H1 (cell line): ENCODE results near the gene MPP3. TPM values are rescaled to one million over a fixed set of nuclear protein-coding genes. Genes with fewer than 3 reads are reported as not detected.

Experiments
- CTCF ChIA-PET: fragments of 300-600 bp; sonication (Branson Sonifier 250); formaldehyde crosslinking; loops from one replicate; lab custom pipeline; 2021; ENCODE audit not compliant: partially characterized antibody; lab: Charles Lee
- POLR2A ChIA-PET: fragments of 300-600 bp; sonication (Branson Sonifier 250); formaldehyde crosslinking; loops from one replicate; lab custom pipeline; 2021; ENCODE audit warnings: inconsistent platforms; ENCODE audit not compliant: partially characterized antibody; lab: Charles Lee
- DNase-seq, 2 experiments: peaks; one replicate each; pipeline versions ENCODE4 v3.0.0 to v3.0.0-alpha.2; 2010 to 2022; ENCODE audit warnings: low spot score in 2 of 2, low read depth in 1 of 2, mixed read lengths in 1 of 2
- FAIRE-seq: peaks from 2 replicates; lab custom pipeline; 2011; peaks lifted over from hg19 to GRCh38; lab: Jason Lieb, UNC
- H2AFZ ChIP-seq: 2 replicates; pipeline ENCODE4 v1.8.1; 2012; ENCODE audit warnings: low read length, inconsistent platforms
- H2AK5ac ChIP-seq: 2 replicates; pipeline ENCODE4 v1.6.1; 2013; ENCODE audit warnings: low read depth, low read length
- H2BK120ac ChIP-seq: replicated peaks from 2 replicates; pipeline ENCODE3; 2013; ENCODE audit warnings: low read depth, low read length, inconsistent platforms
- H2BK12ac ChIP-seq: 2 replicates; pipeline ENCODE4 v1.6.1; 2013; ENCODE audit warnings: low read depth, low read length
- H2BK15ac ChIP-seq: 2 replicates; pipeline ENCODE4 v1.6.1; 2013; ENCODE audit warnings: low read length
- H2BK20ac ChIP-seq: 2 replicates; pipeline ENCODE4 v1.6.1; 2013; ENCODE audit warnings: low read length
- H2BK5ac ChIP-seq: 2 replicates; pipeline ENCODE4 v1.6.1; 2013; ENCODE audit warnings: low read depth, low read length
- H3K14ac ChIP-seq: 2 replicates; pipeline ENCODE4 v1.6.1; 2013; ENCODE audit warnings: inconsistent platforms; ENCODE audit not compliant: insufficient read length
- H3K18ac ChIP-seq: 2 replicates; pipeline ENCODE4 v1.6.1; 2013; ENCODE audit warnings: low read length; ENCODE audit errors: extremely low read depth
- H3K23ac ChIP-seq: 2 replicates; pipeline ENCODE4 v1.6.1; 2013; ENCODE audit warnings: inconsistent platforms; ENCODE audit not compliant: insufficient read length
- H3K23me2 ChIP-seq: 2 replicates; pipeline ENCODE4 v1.6.1; 2013; ENCODE audit warnings: low read depth, low read length
- H3K27ac ChIP-seq: 2 replicates; pipeline ENCODE4 v1.6.1; 2011; ENCODE audit warnings: low read depth, low read length, inconsistent platforms
- H3K27me3 ChIP-seq, 4 experiments: replicated peaks in 1 of 4; 1 replicate in 1 of 4; 2 replicates in 3 of 4; pipeline versions ENCODE4 v1.6.1 to v1.8.1; 2011 to 2013; ENCODE audit warnings: low read length in 3 of 4, mild to moderate bottlenecking in 3 of 4, inconsistent platforms in 2 of 4, mixed read lengths in 2 of 4, moderate library complexity in 1 of 4; ENCODE audit not compliant: control insufficient read depth in 3 of 4, insufficient read depth in 3 of 4; ENCODE audit errors: extremely low read depth in 1 of 4
- H3K36me3 ChIP-seq, 4 experiments: 2 replicates each; pipeline versions ENCODE4 v1.6.1 to v1.8.1; 2011 to 2013; ENCODE audit warnings: mild to moderate bottlenecking in 4 of 4, low read length in 3 of 4, moderate library complexity in 2 of 4, control low read depth in 1 of 4, inconsistent platforms in 1 of 4; ENCODE audit not compliant: insufficient read depth in 4 of 4, control insufficient read depth in 2 of 4
- H3K4ac ChIP-seq: replicated peaks from 2 replicates; pipeline ENCODE3; 2013; ENCODE audit warnings: low read length, low read depth, mixed read lengths, inconsistent platforms; ENCODE audit not compliant: insufficient read length
- H3K4me1 ChIP-seq, 4 experiments: replicated peaks in 1 of 4; 1 replicate in 1 of 4; 2 replicates in 3 of 4; pipeline versions ENCODE4 v1.6.1 to v1.8.1; 2011 to 2013; ENCODE audit warnings: low read length in 3 of 4, inconsistent platforms in 2 of 4, mixed read lengths in 1 of 4; ENCODE audit not compliant: insufficient read depth in 4 of 4, control insufficient read depth in 3 of 4
- H3K4me2 ChIP-seq, 2 experiments: 2 replicates each; pipeline versions ENCODE4 v1.6.1 to v1.8.1; 2011 to 2013; ENCODE audit warnings: low read depth in 2 of 2, low read length in 2 of 2, control low read depth in 1 of 2, inconsistent platforms in 1 of 2, mild to moderate bottlenecking in 1 of 2; ENCODE audit not compliant: insufficient read depth in 1 of 2
- H3K4me3 ChIP-seq, 4 experiments: fragments of 200-600, 300-600 bp in 1 of 4; sonication (generic), shearing (Covaris generic), sonication (Bioruptor Twin) in 1 of 4; 2 replicates each; pipeline versions ENCODE4 v1.5.1 to v1.8.1; 2011 to 2016; ENCODE audit warnings: low read length in 4 of 4, low read depth in 3 of 4, control low read depth in 2 of 4, inconsistent platforms in 2 of 4, mild to moderate bottlenecking in 2 of 4, mixed read lengths in 1 of 4, moderate library complexity in 1 of 4; ENCODE audit not compliant: insufficient read depth in 2 of 4; ENCODE audit errors: extremely low read depth in 1 of 4
- H3K56ac ChIP-seq: replicated peaks from 2 replicates; pipeline ENCODE3; 2013; ENCODE audit warnings: low read depth, mild to moderate bottlenecking, mixed read lengths, low read length, inconsistent platforms; ENCODE audit not compliant: insufficient read length
- H3K79me1 ChIP-seq: 2 replicates; pipeline ENCODE4 v1.6.1; 2013; ENCODE audit warnings: low read depth, low read length, control low read depth
- H3K79me2 ChIP-seq, 2 experiments: 2 replicates each; pipeline versions ENCODE4 v1.6.1 to v1.8.1; 2012 to 2013; ENCODE audit warnings: low read length in 2 of 2, mild to moderate bottlenecking in 2 of 2, inconsistent platforms in 1 of 2; ENCODE audit not compliant: insufficient read depth in 2 of 2, control insufficient read depth in 1 of 2
- H3K9ac ChIP-seq, 4 experiments: replicated peaks in 1 of 4; 1 replicate in 1 of 4; 2 replicates in 3 of 4; pipeline versions ENCODE4 v1.6.1 to v1.8.1; 2011 to 2013; ENCODE audit warnings: low read depth in 3 of 4, low read length in 3 of 4, control low read depth in 2 of 4, mild to moderate bottlenecking in 2 of 4, moderate library complexity in 2 of 4, inconsistent platforms in 1 of 4; ENCODE audit errors: extremely low read depth in 1 of 4
- H3K9me3 ChIP-seq, 2 experiments: 2 replicates each; pipeline versions ENCODE4 v1.6.1 to v1.8.1; 2012 to 2013; ENCODE audit warnings: mild to moderate bottlenecking in 2 of 2, moderate library complexity in 2 of 2, control low read depth in 1 of 2, inconsistent platforms in 1 of 2, low read depth in 1 of 2, low read length in 1 of 2, mixed read lengths in 1 of 2; ENCODE audit not compliant: insufficient read depth in 2 of 2
- H4K20me1 ChIP-seq, 2 experiments: replicated peaks in 1 of 2; 2 replicates each; pipeline versions ENCODE3 to v1.8.1; 2011 to 2013; ENCODE audit warnings: inconsistent platforms in 2 of 2, low read length in 2 of 2, mild to moderate bottlenecking in 1 of 2; ENCODE audit not compliant: insufficient read depth in 2 of 2, control insufficient read depth in 1 of 2
- H4K5ac ChIP-seq: 2 replicates; pipeline ENCODE4 v1.6.1; 2013; ENCODE audit warnings: low read length, low read depth, mixed read lengths, inconsistent platforms; ENCODE audit not compliant: insufficient read length
- H4K8ac ChIP-seq: 2 replicates; pipeline ENCODE4 v1.8.0; 2013; ENCODE audit warnings: mild to moderate bottlenecking, moderate library complexity, low read length, inconsistent platforms; ENCODE audit not compliant: insufficient read depth; ENCODE audit errors: extremely low read depth
- H4K91ac ChIP-seq: replicated peaks from 2 replicates; pipeline ENCODE3; 2013; ENCODE audit warnings: low read length, mixed read lengths, inconsistent platforms; ENCODE audit not compliant: insufficient read length
- CBX8 ChIP-seq: fragments of 300-800, 300-1000 bp; sonication (generic); IDR thresholded peaks from 2 replicates; pipeline ENCODE4 v1.7.1; 2016; ENCODE audit warnings: low read depth, low read length, borderline replicate concordance
- EP300 ChIP-seq, 2 experiments: IDR thresholded peaks; 1 replicate in 1 of 2; 2 replicates in 1 of 2; pipeline ENCODE4 v1.6.1; 2011 to 2012; ENCODE audit warnings: low read depth in 2 of 2, low read length in 2 of 2, mild to moderate bottlenecking in 2 of 2, borderline replicate concordance in 1 of 2, inconsistent platforms in 1 of 2, moderate library complexity in 1 of 2
- JUND ChIP-seq: IDR thresholded peaks from 2 replicates; pipeline ENCODE4 v1.6.1; 2011; ENCODE audit warnings: mild to moderate bottlenecking, improper control_type of control experiment, low read length
- NRF1 ChIP-seq: IDR thresholded peaks from 2 replicates; pipeline ENCODE4 v1.6.1; 2011; ENCODE audit warnings: mild to moderate bottlenecking, low read depth, low read length, improper control_type of control experiment
- SP2 ChIP-seq: IDR thresholded peaks from 2 replicates; pipeline ENCODE4 v1.6.1; 2012; ENCODE audit warnings: mild to moderate bottlenecking, low read length, inconsistent platforms
- SUZ12 ChIP-seq: fragments of 200-600 bp; sonication (generic); IDR thresholded peaks from 2 replicates; pipeline ENCODE4 v1.6.1; 2012; ENCODE audit warnings: mild to moderate bottlenecking, inconsistent platforms, low read length, moderate library complexity, mixed read lengths
- TCF12 ChIP-seq: IDR thresholded peaks from 2 replicates; pipeline ENCODE4 v1.6.1; 2011; ENCODE audit warnings: low read depth, mild to moderate bottlenecking, low read length
- TEAD4 ChIP-seq: IDR thresholded peaks from 2 replicates; pipeline ENCODE4 v1.6.1; 2012; ENCODE audit warnings: low read depth, low read length, inconsistent platforms, mixed read lengths
- YY1 ChIP-seq: IDR thresholded peaks from 2 replicates; pipeline ENCODE4 v1.6.1; 2011; ENCODE audit warnings: low read depth, mild to moderate bottlenecking, low read length
- WGBS, 2 experiments: shearing (Covaris generic) in 1 of 2; methylation state at CpG; one replicate each; pipeline versions ENCODE4 v1.1.6 to v1.1.7; 2013 to 2015; ENCODE audit warnings: low lambda C conversion rate in 2 of 2, mixed read lengths in 2 of 2, inconsistent platforms in 1 of 2, low coverage in 1 of 2, missing lambda C conversion rate in 1 of 2; ENCODE audit not compliant: insufficient replicate concordance in 2 of 2, insufficient coverage in 1 of 2, insufficient read length in 1 of 2; ENCODE audit errors: extremely low coverage in 1 of 2, missing lambda C conversion rate in 1 of 2; 5-methylcytosine and 5-hydroxymethylcytosine counted together
- polyA plus RNA-seq, 7 experiments: library from polyadenylated mRNA; depleted of rRNA in 3 of 7; stranded (reverse) in 5 of 7; unstranded in 2 of 7; fragments of >200 nt in 5 of 7; fragments of 200-250 nt in 2 of 7; gene quantifications; 1 replicate in 5 of 7; 2 replicates in 1 of 7; 4 replicates in 1 of 7; pipeline versions ENCODE4 v1.2.1 to v1.2.3, GENCODE V29; 2011 to 2013; ENCODE audit warnings: missing spikeins in 2 of 7, mixed read lengths in 2 of 7
- total RNA-seq: library from RNA; stranded (reverse); fragmentation: NEBNext Ultra II Directional; extraction: Animal tissue kit (Norgen Biotek cat#: 25700); gene quantifications from 2 replicates; pipeline ENCODE4 v1.2.1, GENCODE V29; 2021

MPP3 gene
- total and polyA plus RNA-seq, 2 of the 8 experiments (the other 6 are each of a cell fraction or from before 2014, with no cell fraction given) = 3.1 to 6.1 TPM

DNA sequence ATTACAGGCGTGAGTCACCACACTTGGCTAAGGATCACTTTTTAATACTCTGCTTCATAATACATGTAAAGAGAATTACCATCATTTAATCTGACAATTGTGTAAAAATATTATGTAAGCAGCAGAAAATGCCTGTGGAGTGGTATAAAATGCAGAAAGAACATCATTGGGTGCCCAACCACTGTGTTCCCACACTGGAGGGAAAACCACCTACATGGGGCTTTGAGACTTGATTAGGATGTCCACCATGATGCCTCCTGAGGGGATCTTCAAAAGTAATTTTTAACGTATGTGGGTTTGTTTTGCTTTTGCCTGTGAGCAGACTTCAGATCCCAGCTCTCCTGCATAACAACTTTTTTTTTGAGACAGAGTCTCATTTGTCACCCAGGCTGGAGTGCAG lies 33.9 kb downstream of the MPP3 start:
- no peak overlapping the region for H3K27ac ChIP-seq
- H3K9ac ChIP-seq = no peak overlapping the region
- no peak overlapping the region for H3K18ac ChIP-seq
- no peak overlapping the region for H3K56ac ChIP-seq
- H4K91ac ChIP-seq = no peak overlapping the region
- H2AFZ ChIP-seq = no peak overlapping the region
- H3K4me2 ChIP-seq = no peak overlapping the region
- no peak overlapping the region for H4K8ac ChIP-seq
- H3K4me1 ChIP-seq = peaks cover 0 to 10% (median 7%) of the 10 kb centered on the region in 4 experiments; a peak in 5 of 7 replicates
- POLR2A ChIA-PET = interaction anchor here (0.6 to 1.0 kb wide), 2 partner anchors 12 to 165 kb away, joined by 3 to 4 read pairs; no protein-coding TSS in a partner anchor
- H3K79me1 ChIP-seq = no peaks in the 10 kb centered on the region
- CTCF ChIA-PET = interaction anchor here (0.7 to 2.4 kb wide), 3 partner anchors 9 to 82 kb away, joined by 4 to 6 read pairs (median 4); no protein-coding TSS in a partner anchor
- no peak overlapping the region for H2BK5ac ChIP-seq
- 80% methylated on average over 2 of the region's 2 CpGs; no CpG with 5 or more reads in 1 of the 2 experiments for WGBS, 2 experiments
- H2BK120ac ChIP-seq = no peak overlapping the region
- H3K14ac ChIP-seq = no peak overlapping the region
- DNase-seq (no peak), FAIRE-seq (no peak)
- H3K23me2 ChIP-seq = no peaks in the 10 kb centered on the region
- no peak overlapping the region for H3K23ac ChIP-seq
- no peak overlapping the region for H3K4ac ChIP-seq
- H3K36me3 ChIP-seq = peaks cover 0 to 2% (median 0%) of the 10 kb centered on the region in 4 experiments; a peak in 1 of 8 replicates
- H2BK12ac ChIP-seq = no peak overlapping the region
- peaks cover 5 to 11% of the 10 kb centered on the region in 2 experiments; a peak in 3 of 4 replicates for H3K9me3 ChIP-seq
- H4K20me1 ChIP-seq = no peaks in the 10 kb centered on the region
- no peaks in the 10 kb centered on the region for H3K27me3 ChIP-seq
- no peak for TF ChIP-seq NRF1
- TF ChIP-seq SUZ12 = no peak
- no peak for TF ChIP-seq TEAD4
- TF ChIP-seq CBX8 = no peak
- TF ChIP-seq YY1 = no peak
- no peak for TF ChIP-seq TCF12
- no peak for TF ChIP-seq SP2
- no peak for TF ChIP-seq JUND
- no peak for TF ChIP-seq EP300 (IDR thresholded peaks at IDR 0.05; ENCODE audit: borderline replicate concordance in 1 of 2, low read depth in 2 of 2, low read length in 2 of 2)
- no peaks in the 10 kb centered on the region for H3K79me2 ChIP-seq
- no peak overlapping the region for H4K5ac ChIP-seq
- H2BK20ac ChIP-seq = no peak overlapping the region
- no peak overlapping the region for H3K4me3 ChIP-seq
- no peak overlapping the region for H2BK15ac ChIP-seq
- no peak overlapping the region for H2AK5ac ChIP-seq
